ENCODE data around the gene COLEC11.
"Not testable (repeated sequence)": the region's sequence is repeated elsewhere in the genome, so short reads cannot be mapped to it uniquely, and the experiment has no call there.

Gene COLEC11
- 0 to 1.8 (median 0.13) reads per million in 9 experiments for total RNA-seq

DNA sequence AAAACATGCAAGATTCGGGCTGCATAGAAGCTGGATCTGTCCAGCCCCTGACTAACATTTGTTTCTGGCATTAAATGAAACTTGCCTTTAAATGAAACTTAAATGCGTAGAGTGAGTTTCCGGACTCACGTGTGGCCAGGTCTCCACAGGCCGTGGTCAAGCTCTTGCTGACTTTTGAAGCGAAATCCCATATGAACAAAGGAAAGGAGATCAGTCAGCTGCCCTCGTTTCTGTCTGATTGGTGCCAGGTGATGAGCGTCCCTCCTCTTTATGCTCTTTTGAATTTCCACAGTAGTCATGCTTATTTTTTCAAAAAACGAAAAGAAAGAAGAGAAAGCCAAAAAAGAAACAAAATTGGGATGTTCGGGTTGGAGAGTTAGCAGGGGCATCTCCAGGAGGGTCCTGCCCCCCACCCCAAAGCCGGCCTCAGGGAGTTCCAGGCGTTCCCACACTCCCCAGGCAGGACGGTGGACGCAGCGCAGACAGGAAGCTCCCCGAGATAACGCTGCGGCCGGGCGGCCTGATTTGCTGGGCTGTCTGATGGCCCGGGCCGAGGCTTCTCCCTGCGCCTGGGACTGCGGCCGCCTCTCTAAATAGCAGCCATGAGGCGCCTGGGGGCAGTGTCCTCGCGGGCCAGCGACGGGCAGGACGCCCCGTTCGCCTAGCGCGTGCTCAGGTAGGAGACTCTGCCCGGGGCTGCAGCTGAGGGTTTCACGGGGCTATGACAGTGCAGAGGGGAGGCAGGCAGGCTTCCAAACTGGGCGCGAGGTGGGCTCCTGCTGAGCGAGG lies at the start of gene COLEC11:
Gene COLEC11 (plus strand): TSS at position 620 of the 789 bp plus-strand sequence. CDS start 9,229 bp downstream, outside the sequence.
- ATAC-seq (replicated peaks) = no peak
- H3K4me1 Mint-ChIP-seq (ENCODE audit: low read depth in 2 of 2) = no peaks in the 10 kb centered on the region
- H3K27me3 Mint-ChIP-seq = peaks cover 6 to 20% of the 10 kb centered on the region in 2 donors
- H3K9me3 Mint-ChIP-seq = no peaks in the 10 kb centered on the region
- H3K27ac Mint-ChIP-seq = no peak within 1 kb of the TSS
- no peak within 1 kb of the TSS for H3K4me3 Mint-ChIP-seq
- H3K36me3 Mint-ChIP-seq (ENCODE audit: insufficient read depth) = peaks cover 3% of the 10 kb centered on the region
- no peak for DNase-seq

DNA sequence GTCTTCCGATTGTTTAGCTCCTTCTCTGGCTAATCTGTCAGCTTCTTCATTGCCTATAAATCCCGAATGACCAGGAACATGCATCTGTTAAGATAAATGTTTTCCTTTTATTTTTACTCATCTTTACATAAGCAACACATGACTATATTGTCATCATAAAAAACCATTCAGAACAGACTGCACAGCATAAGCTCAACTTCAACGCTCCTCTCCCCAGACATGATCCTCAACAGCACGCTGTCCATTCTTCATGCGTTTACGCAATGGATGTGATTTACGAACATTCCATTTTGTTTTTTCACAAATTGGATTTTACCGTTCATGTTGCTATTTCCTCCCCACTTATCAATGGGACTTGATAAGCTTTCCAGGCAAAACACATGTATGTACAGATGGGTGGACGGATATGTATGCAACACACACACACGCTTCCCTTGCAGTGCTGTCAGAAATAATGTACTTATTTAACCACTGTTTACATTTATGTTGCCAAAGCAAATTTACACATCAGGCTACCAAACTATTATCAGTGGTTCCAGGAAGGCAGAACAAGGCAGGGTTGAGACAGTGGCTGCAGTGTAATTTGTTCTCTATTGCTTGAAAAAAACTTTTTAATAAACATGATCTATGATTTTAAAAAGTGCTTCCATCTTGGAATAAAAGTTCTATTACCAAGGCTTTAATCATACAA lies 49.0 kb upstream of the COLEC11 start:
- Mint-ChIP-seq H3K4me3 (no peak overlapping the region), H3K4me1 (ENCODE audit: low read depth in 2 of 2) (peaks cover 5 to 16% of the 10 kb centered on the region in 2 donors), H3K9me3 (no peaks in the 10 kb centered on the region), H3K36me3 (ENCODE audit: insufficient read depth) (peaks cover 92% of the 10 kb centered on the region), H3K27ac (no peak overlapping the region), H3K27me3 (no peaks in the 10 kb centered on the region)
- ATAC-seq (replicated peaks) (no peak), DNase-seq (no peak)

DNA sequence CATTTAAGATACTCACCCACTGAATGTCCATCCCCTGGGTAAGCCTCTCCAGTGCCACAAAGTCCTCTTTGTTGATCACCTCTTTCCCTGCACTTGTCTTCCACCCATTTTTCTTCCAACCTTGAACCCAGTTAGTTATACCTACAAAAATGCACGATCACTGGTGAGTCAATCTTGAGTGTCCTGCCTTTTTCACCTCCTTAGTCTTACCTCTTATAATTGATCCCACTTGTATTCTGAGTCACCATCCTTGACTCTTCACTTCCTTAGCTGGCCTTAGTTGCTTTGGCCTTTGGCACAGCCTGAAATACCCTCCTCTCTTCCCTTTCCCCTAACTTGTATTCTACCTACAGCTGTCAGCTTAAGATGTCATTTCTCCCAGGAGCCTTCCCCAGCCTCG lies 47.0 kb upstream of the COLEC11 start:
- H3K36me3 Mint-ChIP-seq (ENCODE audit: insufficient read depth) = peaks cover 92% of the 10 kb centered on the region
- H3K9me3 Mint-ChIP-seq = no peaks in the 10 kb centered on the region
- no peak overlapping the region for H3K4me3 Mint-ChIP-seq
- H3K27me3 Mint-ChIP-seq = no peaks in the 10 kb centered on the region
- DNase-seq (no peak), ATAC-seq (replicated peaks) (no peak)
- peaks cover 6 to 11% of the 10 kb centered on the region in 2 donors for H3K4me1 Mint-ChIP-seq (ENCODE audit: low read depth in 2 of 2)
- H3K27ac Mint-ChIP-seq = peak overlapping the region in 1 of 2 donors; percentile 11

DNA sequence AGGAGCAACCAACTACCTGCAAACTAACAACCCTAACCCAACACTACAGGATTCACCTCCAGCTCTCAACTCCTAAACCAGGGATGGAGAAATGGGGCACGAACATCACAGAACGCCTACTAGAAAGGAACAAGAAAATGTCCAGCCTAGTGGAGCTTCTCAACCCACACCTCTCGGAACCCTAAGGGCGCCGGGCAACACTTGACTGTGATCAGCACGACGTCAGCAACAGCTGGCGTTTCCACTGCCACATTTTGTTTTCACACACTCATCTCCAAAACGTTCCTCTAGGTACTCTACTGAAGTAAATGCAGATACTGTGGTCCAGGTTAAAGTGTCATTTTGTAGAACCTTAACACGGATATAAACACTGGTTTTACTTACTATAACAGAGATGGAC lies 41.0 kb upstream of the COLEC11 start:
- Mint-ChIP-seq H3K27me3 (no peaks in the 10 kb centered on the region), H3K9me3 (no peaks in the 10 kb centered on the region), H3K4me1 (ENCODE audit: low read depth in 2 of 2) (peaks cover 5 to 17% of the 10 kb centered on the region in 2 donors), H3K4me3 (no peak overlapping the region), H3K27ac (no peak overlapping the region), H3K36me3 (ENCODE audit: insufficient read depth) (peaks cover 73% of the 10 kb centered on the region)
- no peak for DNase-seq
- ATAC-seq (replicated peaks) = no peak

DNA sequence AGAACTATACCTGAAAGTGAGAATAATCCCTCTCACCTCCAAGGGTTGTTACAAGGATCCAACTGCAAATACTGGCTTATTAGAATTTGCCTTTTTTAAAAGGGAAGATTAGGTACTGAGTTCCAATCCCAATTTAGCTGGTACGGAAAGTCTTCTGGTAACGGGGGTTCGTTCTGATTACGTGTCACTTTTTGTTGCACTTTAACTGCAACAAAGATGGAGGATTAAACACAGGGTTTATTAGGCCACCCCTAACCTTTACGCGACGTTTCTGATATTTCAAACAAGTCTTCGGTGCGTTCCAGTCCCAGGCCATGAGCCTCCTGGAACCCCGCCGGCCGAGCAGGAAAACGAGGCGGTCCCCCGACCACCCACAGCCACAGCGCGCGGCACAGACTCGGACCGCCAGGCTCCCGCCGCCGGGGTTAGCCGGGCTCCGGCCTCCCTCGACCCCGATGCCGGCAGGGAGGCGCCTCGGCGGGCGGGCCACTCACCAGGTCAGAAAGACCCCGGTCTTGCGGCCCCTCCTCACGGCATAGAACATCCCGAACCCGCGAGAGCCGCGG lies 37.2 kb upstream of the COLEC11 start:
- peaks cover 3 to 15% of the 10 kb centered on the region in 2 donors for H3K4me1 Mint-ChIP-seq (ENCODE audit: low read depth in 2 of 2)
- ATAC-seq (replicated peaks) = peak; percentile 22
- H3K9me3 Mint-ChIP-seq = no peaks in the 10 kb centered on the region
- no peaks in the 10 kb centered on the region for H3K27me3 Mint-ChIP-seq
- H3K4me3 Mint-ChIP-seq = peak overlapping the region; percentile 87 to 92
- H3K27ac Mint-ChIP-seq = peak overlapping the region; percentile 96 to 98
- DNase-seq = no peak
- H3K36me3 Mint-ChIP-seq (ENCODE audit: insufficient read depth) = peaks cover 44% of the 10 kb centered on the region

DNA sequence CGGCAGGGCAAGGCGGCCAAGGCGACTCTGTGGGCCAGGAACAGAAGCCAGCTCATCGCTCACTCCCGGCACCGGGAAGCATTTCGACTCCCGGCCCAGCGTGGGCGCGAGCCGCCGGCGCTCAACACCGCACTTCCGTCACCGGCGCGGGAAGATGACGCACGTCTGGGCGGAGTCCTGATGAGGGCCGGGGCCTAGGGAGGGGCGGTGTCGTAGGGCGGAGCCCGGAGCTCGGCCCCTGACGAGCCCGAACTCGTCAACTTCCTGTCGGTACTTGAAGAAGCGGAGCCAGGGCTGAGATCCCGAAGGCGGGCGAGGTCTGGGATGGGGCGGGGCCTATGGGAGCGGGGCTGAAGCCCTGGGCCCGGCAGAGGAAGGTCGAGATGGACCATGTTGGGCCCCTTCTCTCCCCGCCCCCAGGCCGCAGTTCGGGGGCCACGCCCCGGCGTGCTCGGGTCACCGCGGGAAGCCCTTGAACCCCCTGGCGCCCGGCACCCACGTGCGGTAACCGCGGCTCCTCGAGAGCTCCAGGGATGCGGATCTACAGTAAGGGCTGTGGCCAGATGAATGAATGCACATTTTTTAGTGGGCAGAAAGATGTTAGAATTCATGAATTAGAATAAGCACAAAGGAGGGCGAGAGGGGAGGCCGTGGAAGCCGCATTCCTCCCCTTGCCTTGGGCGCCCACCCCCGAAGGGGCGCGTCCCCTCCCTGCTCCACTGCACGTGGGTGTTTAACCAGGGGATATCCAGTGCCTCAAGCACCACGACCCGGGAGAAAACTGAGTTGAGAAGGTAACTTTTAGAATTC lies 36.5 kb upstream of the COLEC11 start, which contains the start of gene RNASEH1:
Gene RNASEH1 (minus strand): TSS at position 129 of the 810 bp plus-strand sequence. CDS start 73 bp downstream, at position 56.
- H3K27me3 Mint-ChIP-seq = no peaks in the 10 kb centered on the region
- ATAC-seq (replicated peaks) (peak; percentile 93), DNase-seq (peak; percentile 99 to 100 (median 99))
- peak within 1 kb of the TSS; percentile 87 to 92 for H3K4me3 Mint-ChIP-seq
- H3K4me1 Mint-ChIP-seq (ENCODE audit: low read depth in 2 of 2) = peaks cover 3 to 15% of the 10 kb centered on the region in 2 donors
- peak within 1 kb of the TSS; percentile 96 to 98 for H3K27ac Mint-ChIP-seq
- no peaks in the 10 kb centered on the region for H3K9me3 Mint-ChIP-seq
- peaks cover 40% of the 10 kb centered on the region for H3K36me3 Mint-ChIP-seq (ENCODE audit: insufficient read depth)

DNA sequence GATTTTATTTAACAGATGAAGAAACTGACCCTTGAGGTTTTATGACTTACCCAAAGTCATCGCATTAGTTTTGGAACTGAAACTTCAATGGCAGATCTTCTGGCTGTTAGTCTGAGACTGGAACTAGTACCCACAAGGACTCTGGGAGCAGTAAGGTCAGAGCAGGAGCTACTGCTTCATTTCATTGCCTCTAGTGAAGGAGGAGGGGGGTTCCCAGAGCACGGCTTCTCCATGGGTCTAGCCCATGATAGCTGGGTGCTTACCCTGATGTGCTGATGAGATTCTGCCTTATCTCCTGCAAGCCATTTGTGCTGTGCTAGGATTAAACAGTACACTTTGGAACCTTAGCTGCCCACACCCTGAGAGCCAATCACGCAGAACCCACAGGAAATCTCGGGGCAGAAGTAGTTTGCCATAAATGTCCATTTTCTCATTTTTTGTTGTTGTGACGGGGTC lies 31.4 kb upstream of the COLEC11 start:
- DNase-seq (no peak), ATAC-seq (replicated peaks) (no peak)
- H3K4me1 Mint-ChIP-seq (ENCODE audit: low read depth in 2 of 2) = peaks cover 0 to 5% of the 10 kb centered on the region in 2 donors
- H3K27me3 Mint-ChIP-seq = no peaks in the 10 kb centered on the region
- H3K36me3 Mint-ChIP-seq (ENCODE audit: insufficient read depth) = peaks cover 9% of the 10 kb centered on the region
- no peak overlapping the region for H3K4me3 Mint-ChIP-seq
- H3K27ac Mint-ChIP-seq = no peak overlapping the region
- no peaks in the 10 kb centered on the region for H3K9me3 Mint-ChIP-seq

DNA sequence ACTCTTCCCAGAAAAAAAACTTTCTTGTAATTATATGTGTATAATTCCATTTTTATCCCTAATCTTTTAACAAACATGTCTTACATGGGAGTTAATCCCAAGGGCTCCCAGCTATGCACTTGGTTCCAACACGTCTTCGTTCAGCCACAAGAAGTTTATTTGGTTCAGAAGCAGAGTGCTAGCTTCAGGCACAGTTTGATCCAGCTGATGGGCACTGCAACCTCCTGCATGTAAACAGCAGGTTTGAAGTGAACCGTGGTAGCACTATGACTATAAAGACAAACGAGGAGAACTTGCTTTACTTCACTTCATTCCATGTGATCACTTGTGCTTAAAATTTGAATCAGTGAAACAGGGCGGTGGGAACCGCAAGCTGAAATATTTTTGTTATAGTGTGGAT lies 29.8 kb upstream of the COLEC11 start:
- Mint-ChIP-seq H3K4me3 (no peak overlapping the region), H3K36me3 (ENCODE audit: insufficient read depth) (no peaks in the 10 kb centered on the region), H3K9me3 (no peaks in the 10 kb centered on the region), H3K27ac (no peak overlapping the region), H3K27me3 (no peaks in the 10 kb centered on the region), H3K4me1 (ENCODE audit: low read depth in 2 of 2) (no peaks in the 10 kb centered on the region)
- ATAC-seq (replicated peaks) (no peak), DNase-seq (no peak)

DNA sequence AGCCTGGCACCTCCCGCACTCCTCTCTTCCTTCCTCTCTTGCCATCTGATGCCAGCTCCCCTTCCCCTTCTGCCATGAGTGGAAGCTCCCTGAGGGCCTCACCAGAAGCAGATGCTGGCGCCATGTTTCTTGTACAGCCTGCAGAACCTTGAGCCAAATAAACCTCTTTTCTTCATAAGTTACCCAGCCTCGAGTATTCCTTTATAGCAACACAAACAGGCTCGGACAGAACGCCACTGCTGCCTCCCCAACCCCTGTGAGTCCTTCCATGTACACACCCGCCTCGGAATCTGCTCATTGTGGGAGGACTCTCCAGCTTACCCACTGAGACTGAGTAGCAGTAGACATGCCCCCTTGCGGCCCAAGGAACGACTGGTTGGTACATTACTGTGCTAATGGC lies 28.1 kb upstream of the COLEC11 start:
- Mint-ChIP-seq H3K36me3 (ENCODE audit: insufficient read depth) (no peaks in the 10 kb centered on the region), H3K4me1 (ENCODE audit: low read depth in 2 of 2) (no peaks in the 10 kb centered on the region), H3K4me3 (no peak overlapping the region), H3K27ac (no peak overlapping the region), H3K27me3 (no peaks in the 10 kb centered on the region), H3K9me3 (no peaks in the 10 kb centered on the region)
- DNase-seq (no peak), ATAC-seq (replicated peaks) (no peak)

DNA sequence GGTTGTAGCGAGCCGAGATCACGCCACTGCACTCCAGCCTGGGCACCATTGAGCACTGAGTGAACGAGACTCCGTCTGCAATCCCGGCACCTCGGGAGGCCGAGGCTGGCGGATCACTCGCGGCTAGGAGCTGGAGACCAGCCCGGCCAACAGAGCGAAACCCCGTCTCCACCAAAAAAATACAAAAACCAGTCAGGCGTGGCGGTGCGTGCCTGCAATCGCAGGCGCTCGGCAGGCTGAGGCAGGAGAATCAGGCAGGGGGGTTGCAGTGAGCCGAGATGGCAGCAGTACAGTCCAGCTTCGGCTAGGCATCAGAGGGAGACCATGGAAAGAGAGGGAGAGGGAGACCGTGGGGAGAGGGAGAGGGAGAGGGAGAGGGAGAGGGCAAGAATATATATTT lies 25.3 kb upstream of the COLEC11 start:
- not testable (repeated sequence) for H3K4me3 Mint-ChIP-seq; ATAC-seq (replicated peaks); DNase-seq

DNA sequence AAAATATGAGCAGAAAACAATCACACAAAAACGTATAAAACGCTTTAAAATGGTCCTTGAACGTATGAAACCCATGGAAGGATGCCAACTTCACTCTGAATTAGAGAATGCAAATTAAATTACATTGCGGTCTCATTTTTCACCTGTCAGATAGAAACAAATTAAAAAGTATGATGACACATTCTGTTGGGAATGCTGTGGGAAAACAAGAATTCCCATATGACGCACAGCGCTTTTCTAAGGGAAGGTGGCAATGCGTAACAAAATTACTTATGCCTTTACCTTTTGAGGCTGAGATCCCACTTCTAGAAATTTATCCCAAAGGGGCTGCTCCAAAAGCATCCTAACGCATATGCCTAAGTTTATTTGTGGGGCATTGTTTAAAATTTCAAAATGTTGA lies 23.6 kb upstream of the COLEC11 start:
- ATAC-seq (replicated peaks) (no peak), DNase-seq (no peak)
- peaks cover 15% of the 10 kb centered on the region for H3K36me3 Mint-ChIP-seq (ENCODE audit: insufficient read depth)
- H3K27me3 Mint-ChIP-seq = no peaks in the 10 kb centered on the region
- H3K27ac Mint-ChIP-seq = no peak overlapping the region
- H3K4me1 Mint-ChIP-seq (ENCODE audit: low read depth in 2 of 2) = peaks cover 9 to 12% of the 10 kb centered on the region in 2 donors
- no peak overlapping the region for H3K4me3 Mint-ChIP-seq
- H3K9me3 Mint-ChIP-seq = no peaks in the 10 kb centered on the region

More for the DNA sequence above, 25.3 kb upstream of the COLEC11 start:
- H3K36me3 Mint-ChIP-seq (ENCODE audit: insufficient read depth); H3K4me1 Mint-ChIP-seq (ENCODE audit: low read depth in 2 of 2); H3K27me3 Mint-ChIP-seq; H3K27ac Mint-ChIP-seq; H3K9me3 Mint-ChIP-seq: not testable (repeated sequence)

DNA sequence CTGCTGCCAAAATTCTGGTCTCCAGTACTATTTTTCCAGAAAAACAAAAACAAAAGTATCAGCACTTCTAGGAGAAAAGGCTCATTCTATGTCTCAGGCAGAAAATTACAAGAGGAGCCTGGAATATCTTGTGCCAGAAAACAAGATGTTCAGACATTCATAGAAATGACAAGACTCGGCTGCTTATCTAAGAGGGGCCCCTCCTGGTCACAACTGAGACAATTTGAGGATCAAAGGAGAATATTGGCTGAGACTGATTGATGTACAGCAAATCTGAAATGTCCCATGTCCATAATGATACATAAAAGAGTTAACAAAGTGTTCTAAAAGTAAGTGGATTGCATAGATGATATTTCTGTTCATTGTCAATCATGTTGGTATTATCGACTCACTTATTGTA lies 22.3 kb upstream of the COLEC11 start:
- Mint-ChIP-seq H3K36me3 (ENCODE audit: insufficient read depth) (peaks cover 29% of the 10 kb centered on the region), H3K9me3 (no peaks in the 10 kb centered on the region), H3K4me3 (no peak overlapping the region), H3K4me1 (ENCODE audit: low read depth in 2 of 2) (peaks cover 20 to 26% of the 10 kb centered on the region in 2 donors), H3K27ac (no peak overlapping the region), H3K27me3 (no peaks in the 10 kb centered on the region)
- no peak for ATAC-seq (replicated peaks)
- no peak for DNase-seq

DNA sequence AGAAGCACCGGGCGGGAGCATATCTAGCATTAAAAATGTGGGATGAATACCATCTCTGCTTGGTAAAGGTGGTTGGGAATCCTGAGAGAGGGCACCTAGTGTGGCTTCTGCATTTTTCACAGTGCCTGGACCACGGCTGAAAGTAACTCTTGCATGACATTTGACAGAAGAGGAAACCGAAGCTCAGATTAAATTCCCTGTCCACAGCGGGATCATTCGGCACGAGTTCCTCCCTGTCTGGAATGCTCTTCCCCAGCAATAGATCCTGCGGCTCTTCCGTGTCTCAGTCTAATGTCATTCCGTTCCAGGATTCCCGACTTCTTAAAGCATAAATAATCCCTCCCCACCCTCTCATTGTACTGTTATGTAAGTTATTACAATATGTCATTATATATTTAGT lies 20.8 kb upstream of the COLEC11 start:
- Mint-ChIP-seq H3K4me1 (ENCODE audit: low read depth in 2 of 2) (peaks cover 33 to 37% of the 10 kb centered on the region in 2 donors), H3K27ac (peak overlapping the region in 1 of 2 donors; percentile 98), H3K27me3 (no peaks in the 10 kb centered on the region), H3K36me3 (ENCODE audit: insufficient read depth) (peaks cover 44% of the 10 kb centered on the region), H3K9me3 (no peaks in the 10 kb centered on the region), H3K4me3 (peak overlapping the region; percentile 90 to 95)
- DNase-seq = no peak
- ATAC-seq (replicated peaks) = no peak

Data from effector memory CD8-positive, alpha-beta T cell (primary cell).